GM18502 (cell line): ENCODE results near the gene COG4.

Experiments used
- ATAC-seq: cut with Tn5 transposase; IDR thresholded peaks from one replicate; pipeline ENCODE4 v1.9.1; 2021; ENCODE audit warnings: mild to moderate bottlenecking; ENCODE audit not compliant: unreplicated experiment, poor library complexity

Gene COG4

GRCh38 chr16:70482624-70483023 is 40.7 kb downstream of the COG4 start:
- ATAC-seq: no peak

GRCh38 chr16:70481929-70482536 is 41.3 kb downstream of the COG4 start:
- no peak for ATAC-seq

GRCh38 chr16:70480127-70481105 is 42.9 kb downstream of the COG4 start:
- ATAC-seq: no peak

GRCh38 chr16:70478912-70479341 is 44.4 kb downstream of the COG4 start:
- no peak for ATAC-seq

- ATAC-seq: no peak
These were observed 45.2 kb downstream of the COG4 start for GRCh38 chr16:70478169-70478568.

- ATAC-seq: peak; percentile 89
These were observed 46.9 kb downstream of the COG4 start for GRCh38 chr16:70476272-70477020.

- ATAC-seq: no peak
These were observed 48.1 kb downstream of the COG4 start for GRCh38 chr16:70475054-70475871.

GRCh38 chr16:70474320-70475053 is 48.9 kb downstream of the COG4 start:
- ATAC-seq: no peak

GRCh38 chr16:70473446-70474319 is 49.7 kb downstream of the COG4 start:
- ATAC-seq: no peak

GRCh38 chr16:70472786-70473433 is 50.4 kb downstream of the COG4 start:
- ATAC-seq: no peak

GRCh38 chr16:70470927-70471341 is 52.4 kb downstream of the COG4 start:
- ATAC-seq: no peak

- ATAC-seq: no peak
These were observed 53.0 kb downstream of the COG4 start for GRCh38 chr16:70470141-70470926.

GRCh38 chr16:70468776-70469525 is 54.4 kb downstream of the COG4 start:
- ATAC-seq: no peak

- no peak for ATAC-seq
These were observed 55.7 kb downstream of the COG4 start for GRCh38 chr16:70467608-70468007.

GRCh38 chr16:70467113-70467512 is 56.2 kb downstream of the COG4 start:
- no peak for ATAC-seq

- ATAC-seq: no peak
These were observed 56.6 kb downstream of the COG4 start for GRCh38 chr16:70466805-70467076.
